IPS-NIHi11 (cell line): ENCODE measurements around the gene ADAMTS13.
"Not testable (repeated sequence)": the region's sequence is repeated elsewhere in the genome, so short reads cannot be mapped to it uniquely, and the experiment has no call there.

Experiments used
- DNase-seq: peaks from one replicate; pipeline ENCODE4 v3.0.0; 2012; ENCODE audit warnings: mixed read lengths, low spot score

The ADAMTS13 gene

GRCh38 chr9:133392308-133392707 is 29.9 kb upstream of the ADAMTS13 start:
- DNase-seq, result not testable (repeated sequence)

- no peak for DNase-seq
These were observed 28.8 kb upstream of the ADAMTS13 start for GRCh38 chr9:133393399-133393798.

- DNase-seq, result no peak
These were observed 27.4 kb upstream of the ADAMTS13 start for GRCh38 chr9:133394687-133395271.

GRCh38 chr9:133396952-133397351 is 25.2 kb upstream of the ADAMTS13 start:
- peak; percentile 77 for DNase-seq

- DNase-seq, result no peak
These were observed 24.8 kb upstream of the ADAMTS13 start for GRCh38 chr9:133397370-133397769.

GRCh38 chr9:133397895-133398294 is 24.3 kb upstream of the ADAMTS13 start:
- no peak for DNase-seq

DNA sequence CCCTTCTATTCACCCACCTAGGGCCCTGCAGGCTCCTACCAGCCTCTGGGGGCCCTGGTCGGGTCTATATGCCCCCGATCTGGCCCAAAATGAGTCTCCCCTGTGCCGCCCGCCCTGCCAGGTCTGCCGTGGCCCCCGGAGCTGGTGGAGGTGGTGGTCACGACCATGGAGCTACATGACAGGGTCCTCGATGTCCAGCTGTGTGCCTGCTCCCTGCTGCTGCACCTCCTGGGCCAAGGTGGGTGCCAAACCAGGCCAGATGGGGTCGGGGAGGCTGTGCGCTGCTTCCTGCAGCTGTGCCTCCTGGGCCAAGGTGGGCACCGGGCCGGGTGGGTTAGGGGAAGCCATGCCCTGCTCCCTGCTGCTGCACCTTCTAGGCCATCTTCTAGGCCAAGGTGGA is 21.9 kb upstream of the ADAMTS13 start:
- no peak for DNase-seq

GRCh38 chr9:133401588-133401987 is 20.6 kb upstream of the ADAMTS13 start:
- DNase-seq, result no peak

DNA sequence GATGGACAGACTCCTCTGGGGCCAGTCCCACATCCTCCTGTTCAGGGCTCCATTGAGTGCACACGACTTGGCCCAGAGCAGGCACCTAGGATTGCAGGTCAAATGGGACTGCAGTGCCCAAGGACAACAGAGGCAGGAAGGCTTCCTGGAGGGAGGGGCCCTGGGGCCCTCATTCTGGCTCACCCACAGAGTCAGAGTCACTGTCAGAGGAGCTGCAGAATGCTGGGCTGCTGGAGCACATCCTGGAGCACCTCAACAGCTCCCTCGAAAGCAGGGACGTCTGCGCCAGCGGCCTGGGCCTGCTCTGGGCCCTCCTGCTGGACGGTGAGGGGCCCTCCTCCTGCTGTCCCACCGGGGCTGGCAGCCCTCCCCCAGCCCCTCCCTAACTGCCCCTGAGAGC is 19.5 kb upstream of the ADAMTS13 start:
- no peak for DNase-seq

GRCh38 chr9:133403766-133404453 is 18.3 kb upstream of the ADAMTS13 start:
- DNase-seq, result peak; percentile 80

DNA sequence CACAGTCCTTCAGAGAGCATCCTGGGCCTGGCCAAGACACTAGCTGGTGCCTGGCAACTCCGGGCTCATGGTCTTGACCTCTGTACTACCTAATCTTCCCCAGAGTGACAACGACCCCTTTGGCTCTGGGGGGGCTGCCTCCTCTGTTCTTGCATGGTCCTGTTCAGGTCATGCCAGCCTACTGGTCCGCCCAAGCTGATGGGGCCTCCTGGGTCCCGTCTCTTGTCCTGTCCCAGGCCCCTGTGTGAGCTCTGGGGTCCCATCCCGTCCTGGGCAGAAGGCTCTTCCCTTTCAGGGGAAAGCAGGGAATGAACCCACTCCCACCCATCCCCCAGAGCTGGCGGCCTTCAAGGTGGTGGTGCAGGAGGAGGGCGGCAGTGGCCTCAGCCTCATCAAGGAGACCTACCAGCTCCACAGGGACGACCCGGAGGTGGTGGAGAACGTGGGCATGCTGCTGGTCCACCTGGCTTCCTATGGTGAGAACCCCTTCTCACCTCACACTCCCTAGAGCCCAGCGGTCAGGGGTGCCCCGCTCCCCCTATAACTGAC is 17.6 kb upstream of the ADAMTS13 start:
- DNase-seq, result no peak

DNA sequence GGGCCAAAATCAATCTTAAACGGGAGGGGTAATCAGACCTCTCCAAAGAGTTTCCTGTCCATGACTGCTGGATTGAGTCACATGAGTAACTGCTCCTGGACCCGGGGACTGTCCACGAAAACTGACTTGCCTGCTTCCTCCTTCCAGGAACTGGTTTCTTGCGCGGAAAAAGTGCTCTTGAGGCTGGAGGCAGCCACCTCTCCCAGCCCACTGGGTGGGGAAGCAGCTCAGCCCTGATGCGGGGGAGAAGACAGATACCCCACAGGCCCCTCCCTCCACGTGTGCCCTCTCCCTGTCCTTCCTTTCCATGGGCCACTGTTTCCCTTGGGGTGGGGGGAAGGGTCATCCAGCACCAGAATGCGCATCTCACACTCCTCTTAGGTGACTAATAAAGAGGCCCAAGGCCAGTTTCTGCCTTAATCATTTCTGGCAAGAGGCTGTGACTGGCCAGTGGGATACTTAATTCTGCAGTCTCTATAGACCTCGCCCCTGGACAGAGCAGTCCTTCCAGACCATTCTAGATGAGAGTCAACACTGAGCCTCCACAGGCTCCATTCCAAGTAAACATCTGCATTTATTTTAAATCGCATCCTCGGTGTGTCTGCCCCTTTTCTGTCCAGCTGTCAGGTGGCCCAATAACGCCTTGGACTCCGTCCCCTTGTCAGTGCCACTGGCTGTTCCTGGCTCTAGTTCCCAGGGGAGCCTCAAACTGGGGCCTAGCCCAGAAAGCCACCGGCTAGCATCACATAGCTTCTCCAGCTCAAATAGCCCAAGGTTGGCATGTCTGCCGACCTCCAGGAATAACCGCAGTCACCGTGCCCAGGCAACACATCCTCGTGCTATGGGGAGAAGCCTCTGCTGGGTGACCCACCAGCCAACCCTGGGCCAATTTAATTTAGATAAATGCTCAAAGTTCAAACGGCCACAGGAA is 16.4 kb upstream of the ADAMTS13 start:
- DNase-seq, result no peak

DNA sequence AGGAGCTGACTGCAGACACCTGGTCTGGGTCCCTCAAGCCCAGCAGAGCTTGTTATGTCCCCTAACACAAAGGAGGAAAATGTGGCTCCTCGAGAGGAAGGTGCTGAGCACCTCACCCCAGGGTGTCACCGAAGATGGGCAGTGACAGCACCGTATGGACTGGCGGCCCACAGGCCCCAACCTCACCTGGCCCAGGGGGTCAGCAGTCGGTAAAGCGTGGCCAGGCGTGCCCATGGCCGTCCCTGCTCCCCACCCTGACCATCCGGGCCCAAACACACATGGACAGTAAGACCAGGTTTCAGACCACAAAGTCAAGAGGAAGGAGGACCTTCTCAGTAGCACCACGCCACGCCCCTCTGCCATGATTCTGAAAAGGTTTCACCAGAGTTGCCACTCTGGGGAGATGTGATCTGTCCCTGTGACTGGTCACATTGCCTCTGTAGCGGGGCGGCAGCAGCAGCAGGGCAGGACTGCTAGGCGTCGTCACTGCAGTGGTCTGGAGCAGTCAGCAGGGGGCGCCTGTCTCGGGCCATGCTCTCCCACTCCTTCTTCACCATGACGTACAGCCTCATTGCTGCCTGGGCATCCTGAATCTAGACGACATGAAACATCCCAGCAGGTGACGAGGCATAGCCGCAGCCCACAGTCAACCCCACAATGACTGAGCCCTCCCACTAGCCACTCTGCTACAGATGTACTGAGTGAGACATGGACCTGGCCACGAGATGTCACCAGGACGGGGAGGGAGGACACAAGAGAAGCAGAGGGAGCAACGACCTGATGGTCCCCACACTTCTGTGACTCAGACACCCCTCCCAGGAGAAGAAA is 15.5 kb upstream of the ADAMTS13 start:
- peak; percentile 89 for DNase-seq

- DNase-seq, result no peak
These were observed 14.1 kb upstream of the ADAMTS13 start for GRCh38 chr9:133408042-133408441.

GRCh38 chr9:133415170-133415569 is 7.0 kb upstream of the ADAMTS13 start:
- DNase-seq, result no peak

GRCh38 chr9:133417541-133418461 is 4.4 kb upstream of the ADAMTS13 start, which contains the start of gene REXO4:
Gene REXO4 (minus strand): TSS chr9:133418010. CDS start chr9:133417844, 166 bp downstream.
- peak; percentile 85 for DNase-seq

- DNase-seq, result no peak
These were observed 3.2 kb upstream of the ADAMTS13 start for GRCh38 chr9:133419005-133419404.

DNA sequence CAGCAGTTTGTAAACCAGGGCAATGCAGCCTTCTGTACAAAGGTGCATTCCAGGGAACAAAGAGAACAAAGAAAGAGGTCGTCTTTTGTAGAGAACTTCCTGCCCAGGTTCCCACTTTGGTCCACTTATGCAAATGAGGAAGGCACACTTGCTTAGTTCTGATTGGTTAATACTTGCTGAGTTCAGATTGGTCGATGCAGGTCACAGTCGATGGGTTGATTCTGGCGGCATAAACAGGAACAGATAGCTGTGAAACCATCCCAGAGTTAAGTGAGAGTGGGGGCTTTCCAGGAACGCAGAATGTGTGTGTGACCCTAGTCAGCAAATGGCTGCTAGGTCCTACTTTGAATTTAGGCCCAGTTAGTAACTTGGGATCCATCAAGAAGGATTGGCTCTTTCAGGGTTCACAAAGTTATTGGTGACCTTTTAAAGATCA is 1.8 kb upstream of the ADAMTS13 start:
- DNase-seq, result no peak

DNA sequence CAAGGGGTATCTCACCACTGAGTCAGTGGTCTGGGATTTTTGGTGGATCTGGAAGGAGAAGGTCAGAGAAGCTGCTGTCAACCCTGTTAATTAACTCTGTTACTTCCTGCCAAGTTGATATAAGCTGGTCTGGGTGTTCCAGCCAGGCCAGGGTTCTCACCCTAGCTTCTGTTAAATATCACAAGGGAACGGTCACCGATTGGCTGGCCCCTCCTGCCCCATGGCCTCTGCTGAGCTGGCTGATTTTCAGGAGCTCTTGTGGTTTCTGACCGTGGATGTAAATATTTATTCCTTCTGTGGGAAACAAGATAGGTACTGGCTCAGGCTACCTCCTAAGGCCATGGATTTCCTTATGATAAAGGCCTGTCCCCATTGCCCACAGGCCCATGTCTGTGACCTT is 1.0 kb downstream of the ADAMTS13 start:
- no peak for DNase-seq

DNA sequence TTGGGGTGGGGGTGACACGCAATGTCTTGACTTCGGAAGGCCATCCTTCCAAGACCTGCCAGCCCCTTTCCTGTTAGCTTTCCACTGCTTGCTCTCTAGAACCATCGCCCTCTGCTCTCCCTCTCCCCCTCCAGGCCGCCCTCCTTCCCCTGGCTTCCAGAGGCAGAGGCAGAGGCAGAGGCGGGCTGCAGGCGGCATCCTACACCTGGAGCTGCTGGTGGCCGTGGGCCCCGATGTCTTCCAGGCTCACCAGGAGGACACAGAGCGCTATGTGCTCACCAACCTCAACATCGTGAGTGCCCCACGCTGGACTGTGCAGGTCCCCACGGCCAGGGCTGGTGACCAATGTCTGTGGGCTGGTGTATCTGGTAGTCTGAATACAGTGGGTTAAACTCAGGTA is 2.0 kb downstream of the ADAMTS13 start:
- no peak for DNase-seq
